Peyer's patch (tissue), 4 donors: ENCODE measurements around the gene GPX1. TPM values are rescaled to one million over a fixed set of nuclear protein-coding genes. Genes with fewer than 3 reads are reported as not detected.

Experiments
- DNase-seq, 3 donors: peaks; one replicate each; pipeline ENCODE4 v3.0.0-alpha.2; 2017 to 2019
- H3K27ac ChIP-seq, 4 donors: fragments of 200-600 bp; sonication (generic); one replicate each; pipeline ENCODE4 v1.5.1; 2016 to 2019
- H3K27me3 ChIP-seq, 2 donors: fragments of 200-600 bp; sonication (generic); one replicate each; pipeline ENCODE4 v1.5.1; 2019
- H3K36me3 ChIP-seq, 3 donors: fragments of 200-600 bp; sonication (generic); one replicate each; pipeline ENCODE4 v1.5.1; 2016 to 2019
- H3K4me1 ChIP-seq, 4 donors: fragments of 200-600 bp; sonication (generic); one replicate each; pipeline ENCODE4 v1.5.1; 2016 to 2019
- H3K4me3 ChIP-seq, 4 donors: fragments of 200-600 bp; sonication (generic); 1 replicate in 3 of 4; 2 replicates in 1 of 4; pipeline ENCODE4 v1.5.1; 2016 to 2019; ENCODE audit warnings: mild to moderate bottlenecking in 1 of 4
- H3K9me3 ChIP-seq, 4 donors: fragments of 200-600 bp; sonication (generic); one replicate each; pipeline ENCODE4 v1.5.1; 2016 to 2019; ENCODE audit warnings: mild to moderate bottlenecking in 1 of 4
- POLR2A ChIP-seq, 2 donors: fragments of 450-650 bp; IDR thresholded peaks; one replicate each; pipeline ENCODE4 v1.5.1; 2017; ENCODE audit warnings: antibody characterized with exemption in 2 of 2, mild to moderate bottlenecking in 2 of 2, moderate library complexity in 2 of 2
- total RNA-seq, 4 donors: library from RNA; depleted of rRNA; stranded (reverse); fragments of >200 nt; gene quantifications; one replicate each; pipeline ENCODE4 v1.1.0, GENCODE V29; 2016
- TF ChIP-seq, protein P1 (sequence below), 6 experiments: fragments of 450-650 bp in 4 of 6; fragments of 200-600 bp in 2 of 6; sonication (generic) in 1 of 6; IDR thresholded peaks; one replicate each; pipeline ENCODE4 v1.5.1; 2017 to 2019; ENCODE audit warnings: antibody characterized with exemption in 6 of 6, mild to moderate bottlenecking in 3 of 6, moderate library complexity in 1 of 6

GPX1 gene
- total RNA-seq, 4 donors from 2014 or later = 104 to 161 (median 130) TPM

DNA sequence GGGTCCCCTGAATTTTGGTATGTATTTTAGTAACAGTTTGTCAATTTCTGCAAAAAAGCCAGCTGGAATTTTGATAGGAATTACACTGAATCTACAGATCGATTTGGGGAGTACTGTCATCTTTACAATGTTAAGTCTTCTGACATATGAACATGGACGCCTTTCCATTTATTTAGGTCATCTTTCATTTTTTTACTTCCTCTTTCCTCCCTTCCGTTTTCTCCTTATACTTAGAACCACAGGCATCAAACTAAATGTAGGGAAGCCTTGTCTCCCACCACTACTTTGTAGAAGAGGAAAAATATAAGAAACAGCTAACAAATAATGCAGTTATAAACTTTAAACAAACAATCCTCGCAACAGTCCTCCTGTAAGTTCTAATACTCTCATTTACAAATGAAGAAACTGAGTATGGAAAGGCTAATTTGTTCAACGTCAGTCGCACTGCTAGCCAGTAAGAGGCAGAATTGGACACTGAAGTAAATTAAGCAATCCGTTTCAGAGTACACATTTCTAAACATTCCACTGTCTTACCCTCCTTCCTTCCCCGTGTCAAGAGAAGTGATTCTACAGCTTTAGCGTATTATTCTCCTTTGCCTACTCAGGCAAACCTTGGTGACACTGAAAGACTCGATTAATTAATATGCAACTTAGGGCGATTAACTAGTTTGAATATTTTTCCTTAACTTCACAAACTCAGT is 28.1 kb upstream of the GPX1 start:
- Histone ChIP-seq H3K27ac (no peak overlapping the region), H3K4me1 (peaks cover 0 to 36% (median 0%) of the 10 kb centered on the region in 4 donors), H3K27me3 (no peaks in the 10 kb centered on the region), H3K36me3 (no peaks in the 10 kb centered on the region), H3K9me3 (no peaks in the 10 kb centered on the region), H3K4me3 (no peak overlapping the region)
- DNase-seq = no peak
- TF ChIP-seq, protein P1, sequence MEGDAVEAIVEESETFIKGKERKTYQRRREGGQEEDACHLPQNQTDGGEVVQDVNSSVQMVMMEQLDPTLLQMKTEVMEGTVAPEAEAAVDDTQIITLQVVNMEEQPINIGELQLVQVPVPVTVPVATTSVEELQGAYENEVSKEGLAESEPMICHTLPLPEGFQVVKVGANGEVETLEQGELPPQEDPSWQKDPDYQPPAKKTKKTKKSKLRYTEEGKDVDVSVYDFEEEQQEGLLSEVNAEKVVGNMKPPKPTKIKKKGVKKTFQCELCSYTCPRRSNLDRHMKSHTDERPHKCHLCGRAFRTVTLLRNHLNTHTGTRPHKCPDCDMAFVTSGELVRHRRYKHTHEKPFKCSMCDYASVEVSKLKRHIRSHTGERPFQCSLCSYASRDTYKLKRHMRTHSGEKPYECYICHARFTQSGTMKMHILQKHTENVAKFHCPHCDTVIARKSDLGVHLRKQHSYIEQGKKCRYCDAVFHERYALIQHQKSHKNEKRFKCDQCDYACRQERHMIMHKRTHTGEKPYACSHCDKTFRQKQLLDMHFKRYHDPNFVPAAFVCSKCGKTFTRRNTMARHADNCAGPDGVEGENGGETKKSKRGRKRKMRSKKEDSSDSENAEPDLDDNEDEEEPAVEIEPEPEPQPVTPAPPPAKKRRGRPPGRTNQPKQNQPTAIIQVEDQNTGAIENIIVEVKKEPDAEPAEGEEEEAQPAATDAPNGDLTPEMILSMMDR (IDR thresholded peaks at IDR 0.05) = no peak
- TF ChIP-seq POLR2A (IDR thresholded peaks at IDR 0.05) = no peak

DNA sequence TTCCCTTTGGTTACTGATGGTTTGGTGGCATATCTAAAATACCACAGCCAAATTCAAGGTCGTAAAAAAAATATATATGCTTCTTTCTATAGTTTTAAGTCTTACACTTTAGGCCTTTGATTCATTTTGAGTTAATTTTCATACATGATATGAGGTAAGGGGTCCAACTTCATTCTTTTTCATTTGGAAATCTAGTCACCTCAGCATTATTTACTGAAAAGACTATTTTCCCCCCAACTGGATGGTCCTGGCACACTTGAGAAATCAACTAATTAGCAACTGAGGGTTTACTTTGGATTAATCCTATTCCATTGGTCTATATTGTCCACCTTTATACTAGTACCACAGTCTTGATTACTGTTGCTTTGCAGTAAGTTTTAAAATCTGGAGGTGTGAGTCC is 27.5 kb upstream of the GPX1 start:
- Histone ChIP-seq H3K27ac (no peak overlapping the region), H3K36me3 (no peaks in the 10 kb centered on the region), H3K4me3 (no peak overlapping the region), H3K9me3 (no peaks in the 10 kb centered on the region), H3K27me3 (no peaks in the 10 kb centered on the region), H3K4me1 (peaks cover 0 to 33% (median 0%) of the 10 kb centered on the region in 4 donors)
- DNase-seq = no peak
- TF ChIP-seq, protein P1 (IDR thresholded peaks at IDR 0.05) = no peak
- no peak for TF ChIP-seq POLR2A (IDR thresholded peaks at IDR 0.05)

DNA sequence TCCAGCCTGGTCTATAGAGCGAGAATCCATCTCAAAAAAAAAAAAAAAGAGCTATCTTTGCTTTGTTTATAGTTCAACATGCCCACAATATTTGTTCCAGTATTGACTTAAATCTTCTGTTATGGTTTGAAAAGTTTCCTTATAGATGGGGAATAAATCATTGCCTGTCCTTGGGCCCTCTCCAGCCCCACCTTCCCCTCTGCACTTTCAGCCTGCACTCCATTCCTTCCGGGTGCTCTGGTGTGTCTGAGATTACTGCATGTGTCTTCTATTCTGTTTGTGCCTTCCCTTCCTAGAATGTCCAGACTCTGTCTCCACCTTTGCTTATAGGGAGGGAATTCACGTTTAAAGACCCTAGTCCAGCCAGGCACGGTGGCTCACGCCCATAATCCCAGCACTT is 25.2 kb upstream of the GPX1 start:
- Histone ChIP-seq H3K4me1 (peaks cover 0 to 32% (median 0%) of the 10 kb centered on the region in 4 donors), H3K27me3 (no peaks in the 10 kb centered on the region), H3K4me3 (no peak overlapping the region), H3K9me3 (no peaks in the 10 kb centered on the region), H3K36me3 (no peaks in the 10 kb centered on the region), H3K27ac (peak overlapping the region in 1 of 4 donors; percentile 3)
- DNase-seq = no peak
- TF ChIP-seq, protein P1 (IDR thresholded peaks at IDR 0.05) = no peak
- no peak for TF ChIP-seq POLR2A (IDR thresholded peaks at IDR 0.05)

DNA sequence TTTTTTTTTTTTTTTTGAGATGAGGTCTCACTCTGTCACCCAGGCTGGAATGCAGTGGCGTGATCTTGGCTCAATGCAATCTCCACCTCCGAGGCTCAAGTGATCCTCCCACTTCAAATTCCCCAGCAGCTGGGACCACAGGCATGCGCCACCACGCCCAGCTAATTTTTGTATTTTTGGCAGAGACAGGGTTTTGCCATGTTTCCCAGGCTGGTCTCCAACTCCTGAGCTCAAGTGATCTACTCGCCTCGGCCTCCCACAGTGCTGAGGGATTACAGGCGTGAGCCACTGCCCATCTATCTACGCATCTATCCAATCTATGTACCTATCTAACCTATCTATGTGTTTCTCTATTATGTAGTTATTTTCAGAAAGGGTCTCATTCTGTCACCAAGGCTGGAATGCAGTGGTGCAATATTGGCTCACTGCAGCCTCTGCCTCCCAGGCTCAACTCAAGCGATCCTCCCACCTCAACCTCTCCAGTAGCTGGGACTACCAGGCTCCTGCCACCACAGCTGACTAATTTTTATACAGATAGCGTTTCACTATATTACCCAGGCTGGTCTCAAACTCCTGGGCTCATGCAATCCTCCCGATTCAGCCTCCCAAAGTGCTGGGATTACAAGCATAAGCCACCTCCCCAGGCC is 20.2 kb upstream of the GPX1 start:
- H3K9me3 ChIP-seq = no peaks in the 10 kb centered on the region
- H3K4me1 ChIP-seq = peaks cover 0 to 12% (median 0%) of the 10 kb centered on the region in 4 donors
- H3K36me3 ChIP-seq = peaks cover 0 to 22% (median 0%) of the 10 kb centered on the region in 3 donors
- H3K27ac ChIP-seq = no peak overlapping the region
- H3K27me3 ChIP-seq = no peaks in the 10 kb centered on the region
- H3K4me3 ChIP-seq = no peak overlapping the region
- DNase-seq = peak in 1 of 3 donors; percentile 49
- TF ChIP-seq, protein P1 (IDR thresholded peaks at IDR 0.05) = no peak
- no peak for TF ChIP-seq POLR2A (IDR thresholded peaks at IDR 0.05)

DNA sequence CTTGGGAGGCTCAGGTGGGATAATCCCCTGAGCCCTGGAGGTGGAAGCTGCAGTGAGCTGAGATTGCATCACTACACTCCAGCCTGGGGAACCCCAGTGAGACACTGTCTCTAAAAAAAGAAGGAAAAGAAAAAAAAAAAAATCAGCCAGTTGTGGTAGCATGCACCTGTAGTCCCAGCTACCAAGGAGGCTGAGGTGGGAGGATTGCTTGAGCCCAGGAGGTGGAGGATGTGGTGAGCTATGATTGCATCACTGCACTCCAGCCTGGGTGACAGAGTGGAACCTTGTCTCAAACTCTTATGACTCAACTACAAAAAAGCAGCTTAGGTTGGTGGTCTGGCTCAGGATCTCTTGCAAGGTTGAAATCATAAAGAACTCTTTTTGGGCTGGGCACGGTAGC is 19.3 kb upstream of the GPX1 start:
- no peak for DNase-seq
- H3K4me1 ChIP-seq = peaks cover 0 to 8% (median 0%) of the 10 kb centered on the region in 4 donors
- H3K4me3 ChIP-seq = no peak overlapping the region
- H3K9me3 ChIP-seq = no peaks in the 10 kb centered on the region
- peaks cover 0 to 31% (median 0%) of the 10 kb centered on the region in 3 donors for H3K36me3 ChIP-seq
- H3K27me3 ChIP-seq = no peaks in the 10 kb centered on the region
- TF ChIP-seq POLR2A (IDR thresholded peaks at IDR 0.05) = no peak
- TF ChIP-seq, protein P1 (IDR thresholded peaks at IDR 0.05) = no peak
- no peak overlapping the region for H3K27ac ChIP-seq
